ENCODE results near the gene KLHL42.

Gene KLHL42

GRCh38 chr12:27824126-27824842 is 44.3 kb downstream of the KLHL42 start:
- TF ChIP-seq MYC (IDR thresholded peaks at IDR 0.05; ENCODE audit: low read depth, low read length) (no peak), POLR2A (IDR thresholded peaks at IDR 0.05; ENCODE audit: extremely low read depth, insufficient read length) (no peak), CTCF (IDR thresholded peaks at IDR 0.05; ENCODE audit: low read depth, low read length) (no peak)
- TF ChIP-seq, protein P1, sequence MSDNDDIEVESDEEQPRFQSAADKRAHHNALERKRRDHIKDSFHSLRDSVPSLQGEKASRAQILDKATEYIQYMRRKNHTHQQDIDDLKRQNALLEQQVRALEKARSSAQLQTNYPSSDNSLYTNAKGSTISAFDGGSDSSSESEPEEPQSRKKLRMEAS (IDR thresholded peaks at IDR 0.05; ENCODE audit: low read depth, low read length), result no peak
- no peak for DNase-seq (ENCODE audit: low read depth)
- H3K4me3 ChIP-seq (ENCODE audit: low read depth, low read length), result no peak overlapping the region

DNA sequence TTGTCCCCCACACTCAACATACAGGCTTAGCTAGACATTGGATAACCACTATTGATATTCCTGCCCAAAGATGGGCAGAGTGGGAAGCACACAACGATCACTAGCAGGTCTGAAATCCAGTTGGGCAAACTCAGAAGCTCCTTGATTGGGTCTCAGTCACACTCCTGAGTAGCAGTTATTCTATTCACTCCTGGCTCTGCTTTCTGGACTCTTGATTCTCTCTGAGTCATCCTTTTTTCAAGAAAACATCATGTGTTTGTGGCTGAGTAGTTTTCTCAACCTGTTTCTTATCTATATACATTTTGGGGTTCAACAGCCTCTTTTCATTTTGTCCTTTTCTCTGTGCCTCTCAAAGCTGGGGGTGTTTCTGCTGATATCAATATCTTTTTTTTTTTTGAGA is 46.0 kb downstream of the KLHL42 start:
- TF ChIP-seq MYC (IDR thresholded peaks at IDR 0.05; ENCODE audit: low read depth, low read length) (no peak), CTCF (IDR thresholded peaks at IDR 0.05; ENCODE audit: low read depth, low read length) (no peak), POLR2A (IDR thresholded peaks at IDR 0.05; ENCODE audit: extremely low read depth, insufficient read length) (no peak)
- TF ChIP-seq, protein P1 (IDR thresholded peaks at IDR 0.05; ENCODE audit: low read depth, low read length), result no peak
- H3K4me3 ChIP-seq (ENCODE audit: low read depth, low read length), result no peak overlapping the region
- DNase-seq (ENCODE audit: low read depth), result no peak

DNA sequence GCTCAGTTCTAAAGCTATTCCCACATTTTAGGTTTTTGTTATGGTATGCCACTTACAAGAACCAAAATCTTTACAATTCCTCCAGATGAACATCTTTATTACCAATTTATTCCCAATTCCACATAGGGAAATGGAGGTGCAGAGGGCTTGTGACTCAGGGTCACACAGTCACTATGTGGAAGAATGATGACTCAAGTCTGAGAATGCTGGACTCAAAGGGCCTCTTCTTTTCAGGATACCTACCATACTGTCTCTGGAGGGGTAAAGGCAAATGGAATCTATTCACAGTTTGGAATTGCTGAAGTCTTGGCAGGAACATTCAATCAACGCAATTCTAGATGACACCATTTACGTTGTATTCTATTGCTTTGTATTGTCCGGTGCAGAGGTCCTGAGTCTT is 48.2 kb downstream of the KLHL42 start:
- TF ChIP-seq, protein P1 (IDR thresholded peaks at IDR 0.05; ENCODE audit: low read depth, low read length), result no peak
- TF ChIP-seq CTCF (IDR thresholded peaks at IDR 0.05; ENCODE audit: low read depth, low read length) (no peak), POLR2A (IDR thresholded peaks at IDR 0.05; ENCODE audit: extremely low read depth, insufficient read length) (no peak), MYC (IDR thresholded peaks at IDR 0.05; ENCODE audit: low read depth, low read length) (no peak)
- DNase-seq (ENCODE audit: low read depth), result no peak
- no peak overlapping the region for H3K4me3 ChIP-seq (ENCODE audit: low read depth, low read length)

- no peak for DNase-seq (ENCODE audit: low read depth)
- no peak for TF ChIP-seq MYC (IDR thresholded peaks at IDR 0.05; ENCODE audit: low read depth, low read length)
- TF ChIP-seq CTCF (IDR thresholded peaks at IDR 0.05; ENCODE audit: low read depth, low read length), result no peak
- TF ChIP-seq POLR2A (IDR thresholded peaks at IDR 0.05; ENCODE audit: extremely low read depth, insufficient read length), result no peak
- no peak overlapping the region for H3K4me3 ChIP-seq (ENCODE audit: low read depth, low read length)
These were observed 58.6 kb downstream of the KLHL42 start for GRCh38 chr12:27838543-27839185.

- H3K4me3 ChIP-seq (ENCODE audit: low read depth, low read length), result no peak overlapping the region
- DNase-seq (ENCODE audit: low read depth), result peak; percentile 70
- TF ChIP-seq MYC (IDR thresholded peaks at IDR 0.05; ENCODE audit: low read depth, low read length) (peak; percentile 55; the same call in 1 of the 2 replicates), POLR2A (IDR thresholded peaks at IDR 0.05; ENCODE audit: extremely low read depth, insufficient read length) (no peak), CTCF (IDR thresholded peaks at IDR 0.05; ENCODE audit: low read depth, low read length) (peak; percentile 34)
- TF ChIP-seq, protein P1 (IDR thresholded peaks at IDR 0.05; ENCODE audit: low read depth, low read length), result 0 out of 2 replicates have a peak, but pooled peaks have one; percentile 18
These were observed 60.4 kb downstream of the KLHL42 start for GRCh38 chr12:27840229-27840999.

Measured in NB4 (cell line).